Epithelial cell of proximal tubule (primary cell): ENCODE results near the gene PRSS22. TPM values are rescaled to one million over a fixed set of nuclear protein-coding genes. Genes with fewer than 3 reads are reported as not detected.

ENCODE experiments used
- DNase-seq: peaks from one replicate; pipeline ENCODE4 v3.0.0-alpha.2; 2011; ENCODE audit warnings: low read depth
- H3K4me3 ChIP-seq: 2 replicates; pipeline ENCODE4 v1.5.1; 2011; ENCODE audit warnings: low read depth, mild to moderate bottlenecking, low read length
- CTCF ChIP-seq: conservative IDR thresholded peaks from 2 replicates; pipeline ENCODE4 v1.5.1; 2012; ENCODE audit warnings: low read depth, mild to moderate bottlenecking, low read length
- total RNA-seq: library from RNA; depleted of rRNA; stranded (reverse); fragments of >200 nt; gene quantifications from 2 replicates; pipeline ENCODE4 v1.2.3, GENCODE V29; 2015

The PRSS22 gene
- total RNA-seq, 1 donor from 2014 or later: 11.1 TPM

- H3K4me3 ChIP-seq: no peak overlapping the region
- TF ChIP-seq CTCF: no peak
- DNase-seq: no peak
These were observed 44.6 kb upstream of the PRSS22 start for GRCh38 chr16:2902337-2903130.

GRCh38 chr16:2900526-2901075 lies 42.6 kb upstream of the PRSS22 start:
- no peak for TF ChIP-seq CTCF
- no peak overlapping the region for H3K4me3 ChIP-seq
- no peak for DNase-seq

- TF ChIP-seq CTCF: no peak
- DNase-seq: no peak
- no peak overlapping the region for H3K4me3 ChIP-seq
These were observed 41.6 kb upstream of the PRSS22 start for GRCh38 chr16:2899564-2900072.

GRCh38 chr16:2898831-2899563 lies 41.0 kb upstream of the PRSS22 start:
- no peak for DNase-seq
- TF ChIP-seq CTCF: no peak
- no peak overlapping the region for H3K4me3 ChIP-seq

- H3K4me3 ChIP-seq: no peak overlapping the region
- DNase-seq: no peak
- TF ChIP-seq CTCF: no peak
These were observed 39.1 kb upstream of the PRSS22 start for GRCh38 chr16:2897110-2897509.

- TF ChIP-seq CTCF: no peak
- no peak for DNase-seq
- H3K4me3 ChIP-seq: no peak overlapping the region
These were observed 38.6 kb upstream of the PRSS22 start for GRCh38 chr16:2896480-2897010.
